GM21367 (cell line): ENCODE results near the gene MCTP1.

Experiments
- ATAC-seq: cut with Tn5 transposase; IDR thresholded peaks from one replicate; pipeline ENCODE4 v1.9.1; 2021; ENCODE audit not compliant: unreplicated experiment

MCTP1 gene

GRCh38 chr5:95080441-95080840 lies 204.5 kb downstream of the MCTP1 start:
- ATAC-seq, result no peak

- no peak for ATAC-seq
Observed at GRCh38 chr5:95080030-95080429, 204.9 kb downstream of the MCTP1 start.

DNA sequence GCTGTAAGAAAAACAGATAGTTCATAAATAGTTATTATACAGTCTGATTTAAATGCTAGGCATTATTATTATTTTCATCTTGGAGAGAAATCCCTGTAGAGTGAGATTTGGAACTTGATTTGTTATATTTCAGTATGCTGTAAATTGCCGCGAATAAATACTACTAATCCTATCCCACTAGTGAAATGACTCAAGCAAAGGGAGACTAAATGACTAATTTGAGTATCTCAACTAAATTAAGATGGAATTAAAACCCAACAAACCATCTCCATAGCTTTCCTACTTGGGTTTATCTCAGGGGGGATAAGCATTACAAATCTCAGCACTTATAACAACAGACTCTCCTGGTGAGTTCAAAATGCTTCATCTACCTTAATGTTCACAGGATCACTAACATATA lies 206.0 kb downstream of the MCTP1 start:
- ATAC-seq, result no peak

- ATAC-seq, result no peak
Observed at GRCh38 chr5:95076395-95077185, 208.3 kb downstream of the MCTP1 start.

- no peak for ATAC-seq
Observed at GRCh38 chr5:95075111-95075510, 209.8 kb downstream of the MCTP1 start.

GRCh38 chr5:95072281-95072680 lies 212.6 kb downstream of the MCTP1 start:
- no peak for ATAC-seq

- ATAC-seq, result no peak
Observed at GRCh38 chr5:95070866-95071265, 214.0 kb downstream of the MCTP1 start.

- ATAC-seq, result no peak
Observed at GRCh38 chr5:95070453-95070852, 214.4 kb downstream of the MCTP1 start.

DNA sequence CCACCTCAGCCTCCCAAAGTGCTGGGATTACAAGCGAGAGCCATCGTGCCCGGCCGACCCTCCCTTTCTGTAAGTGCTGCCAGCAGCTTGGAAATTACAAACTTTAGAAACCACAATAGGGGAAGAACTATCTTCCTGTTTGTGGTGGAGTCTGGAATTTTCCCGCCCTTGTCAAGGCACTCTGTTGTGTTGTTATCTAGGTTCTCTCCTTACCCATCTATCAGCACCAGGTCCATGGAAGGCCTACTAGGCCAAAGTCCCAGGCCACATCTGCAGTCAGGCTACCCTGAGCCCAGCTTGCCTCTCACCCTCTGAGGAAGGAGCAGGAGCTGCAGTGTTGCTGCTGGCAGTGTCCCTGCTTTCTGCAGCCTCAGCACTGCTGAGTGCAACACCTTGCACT lies 214.9 kb downstream of the MCTP1 start:
- no peak for ATAC-seq

DNA sequence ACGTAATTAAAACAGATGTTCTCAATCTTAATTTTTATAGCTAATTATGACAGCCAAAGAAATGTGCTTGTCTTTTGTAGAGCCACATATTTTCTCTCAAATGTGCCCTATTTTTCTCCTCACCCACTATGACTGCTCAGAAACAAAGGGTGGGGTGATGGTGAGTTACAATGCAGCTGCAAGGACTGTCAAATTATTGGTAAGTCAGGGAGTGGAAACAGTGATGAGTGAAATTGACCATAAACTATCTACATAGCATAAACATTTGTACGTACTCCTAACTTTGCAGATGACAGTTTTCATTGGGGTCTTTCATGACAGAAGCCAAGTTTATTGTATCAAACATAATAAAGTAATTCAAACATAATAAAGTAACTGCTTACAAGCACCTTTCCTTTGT lies 215.9 kb downstream of the MCTP1 start:
- ATAC-seq, result no peak

- ATAC-seq, result no peak
Observed at GRCh38 chr5:95068289-95068910, 216.5 kb downstream of the MCTP1 start.

- ATAC-seq, result no peak
Observed at GRCh38 chr5:95066048-95066447, 218.8 kb downstream of the MCTP1 start.

- no peak for ATAC-seq
Observed at GRCh38 chr5:95063492-95063891, 221.4 kb downstream of the MCTP1 start.

- no peak for ATAC-seq
Observed at GRCh38 chr5:95060098-95060497, 224.8 kb downstream of the MCTP1 start.

DNA sequence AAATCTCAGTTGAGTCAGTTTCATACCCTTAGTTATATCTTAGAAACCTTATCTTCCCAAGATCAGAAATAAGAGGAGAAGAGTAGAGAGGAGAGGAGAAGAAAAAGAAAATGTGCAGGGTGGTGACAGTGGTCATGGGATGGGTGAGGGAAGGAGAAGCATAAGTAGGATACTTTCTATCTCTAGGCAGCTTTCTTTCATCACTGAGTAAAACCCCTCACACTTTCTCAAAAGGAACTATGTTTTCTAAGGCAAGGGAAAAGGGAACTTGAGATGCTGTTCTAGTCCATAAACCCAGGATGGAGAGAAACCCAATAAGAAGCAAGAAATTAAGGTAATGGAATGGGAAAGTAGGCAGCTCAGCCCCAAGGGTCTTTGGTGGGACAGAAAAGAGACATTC lies 225.3 kb downstream of the MCTP1 start:
- no peak for ATAC-seq

DNA sequence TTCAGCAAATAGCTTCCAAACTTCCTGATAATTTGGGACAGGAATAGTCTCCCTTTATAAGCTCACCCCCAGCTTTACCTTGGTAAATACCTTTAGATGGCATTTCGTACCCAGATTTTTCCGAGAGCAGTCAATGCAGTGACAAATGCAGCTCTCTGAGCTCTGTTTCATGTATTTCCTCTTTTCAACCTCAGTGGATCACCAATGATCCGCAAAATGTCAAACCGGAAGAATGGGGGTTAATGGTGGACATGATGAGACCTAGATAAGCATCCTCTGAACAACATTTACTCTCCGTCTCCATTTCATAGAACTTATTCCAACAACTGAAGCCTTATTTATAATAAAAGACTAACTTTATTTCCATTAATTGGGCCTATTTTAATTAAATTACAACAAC lies 227.3 kb downstream of the MCTP1 start:
- no peak for ATAC-seq

GRCh38 chr5:95053253-95053652 lies 231.6 kb downstream of the MCTP1 start:
- no peak for ATAC-seq

- ATAC-seq, result no peak
Observed at GRCh38 chr5:95050708-95051107, 234.2 kb downstream of the MCTP1 start.

DNA sequence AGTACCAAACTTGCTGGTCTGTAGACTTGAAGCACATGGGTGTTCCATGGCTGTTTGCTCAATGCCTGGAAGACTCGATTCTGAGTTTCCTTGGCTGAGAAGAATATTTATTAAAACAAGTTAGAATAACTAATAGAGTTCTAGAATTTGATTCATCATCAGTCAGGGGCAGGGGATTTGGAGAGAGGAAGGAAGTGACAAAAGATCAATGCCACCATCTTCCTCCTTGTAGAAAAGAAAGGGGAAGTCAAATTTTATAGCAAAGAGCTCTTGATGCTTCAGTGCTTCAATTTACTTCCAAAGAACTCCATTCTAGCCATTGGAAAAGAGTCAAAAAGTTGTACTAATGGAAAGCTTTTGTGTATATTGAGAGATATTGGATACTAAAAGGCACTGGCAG lies 236.3 kb downstream of the MCTP1 start:
- ATAC-seq, result no peak

DNA sequence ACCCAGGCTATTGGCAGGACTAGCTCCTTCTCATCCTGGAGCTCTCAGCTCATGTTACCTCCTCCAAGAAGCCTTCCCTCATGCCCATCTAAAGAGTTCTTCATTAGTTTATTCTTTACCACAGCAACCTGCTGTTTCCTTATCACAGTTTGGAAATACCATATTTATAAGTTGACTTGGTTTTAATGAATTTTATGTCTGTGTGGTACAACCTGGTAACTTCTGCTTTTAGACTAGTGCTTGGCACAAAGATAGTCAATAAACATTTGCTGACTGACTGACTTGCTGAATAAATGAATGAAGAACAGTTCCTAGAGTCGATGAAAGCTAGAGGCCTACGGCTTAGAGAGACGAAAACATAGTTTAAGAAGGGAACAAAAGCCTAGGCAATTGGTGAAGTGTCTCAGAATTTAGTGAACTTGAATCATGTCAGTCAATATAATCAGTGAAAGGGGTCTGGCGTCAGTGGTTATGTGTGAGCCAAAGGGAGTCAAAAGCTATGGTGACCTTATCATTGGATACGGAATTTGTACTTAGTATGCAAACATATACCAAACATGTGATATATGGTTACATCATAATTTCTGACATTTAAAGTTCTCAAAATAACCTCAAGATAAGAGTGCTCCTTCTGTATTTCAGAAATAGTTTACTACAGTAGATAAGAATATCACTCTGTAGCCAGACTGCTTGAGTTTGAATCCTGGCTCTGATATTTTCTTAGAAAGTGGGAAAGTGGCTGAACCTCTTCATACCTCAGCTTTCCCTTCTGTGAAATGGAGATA lies 239.5 kb downstream of the MCTP1 start:
- no peak for ATAC-seq

DNA sequence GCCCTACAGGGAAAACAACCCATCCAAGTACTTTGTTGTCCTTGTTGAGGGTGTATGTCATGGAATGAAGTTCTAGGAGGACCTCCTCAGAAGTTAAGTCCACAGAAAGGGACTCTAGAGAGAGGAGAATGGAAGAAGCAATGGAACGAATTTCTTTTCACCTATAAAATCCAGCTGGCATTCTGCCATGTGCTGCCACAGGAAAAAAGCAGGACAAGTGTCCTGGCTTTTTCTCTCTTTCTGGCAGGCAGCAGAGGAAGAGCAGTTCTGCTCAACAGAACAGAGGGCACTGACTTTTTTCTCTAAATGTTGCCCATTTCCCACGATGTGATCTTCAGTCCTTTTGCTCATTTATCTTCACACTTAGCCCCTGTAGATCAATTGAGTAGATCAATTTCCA lies 240.8 kb downstream of the MCTP1 start:
- ATAC-seq, result no peak

DNA sequence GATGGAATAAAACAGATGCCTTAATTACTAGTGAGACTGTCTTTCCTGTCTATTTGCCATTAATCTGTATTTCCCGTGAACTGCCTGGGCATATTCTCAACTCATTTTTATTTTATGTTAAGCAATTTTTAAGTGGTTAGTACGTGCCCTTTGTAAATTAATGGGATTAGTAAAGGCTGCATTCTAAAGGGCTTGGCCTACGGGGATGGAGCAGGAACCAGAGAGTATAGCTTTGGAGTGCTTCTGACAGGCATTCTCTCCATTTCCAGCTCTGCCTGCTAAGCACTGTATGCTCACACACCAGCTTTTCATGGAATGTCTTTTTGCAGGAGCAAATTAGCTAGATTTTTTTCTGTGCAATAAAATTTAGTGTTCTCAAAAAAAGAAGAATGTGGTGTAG lies 241.2 kb downstream of the MCTP1 start:
- no peak for ATAC-seq
